ENCODE results near the gene CSE1L. TPM values are rescaled to one million over a fixed set of nuclear protein-coding genes. Genes with fewer than 3 reads are reported as not detected.

The CSE1L gene
- total and polyA plus RNA-seq, 8 donors, result 41.5 to 87.9 (median 75.8) TPM

- no peaks in the 10 kb centered on the region for H3K27me3 ChIP-seq
- no peak overlapping the region for H3K27ac ChIP-seq
- no peaks in the 10 kb centered on the region for H3K4me1 ChIP-seq
- intact Hi-C loops (cut with DNase I), result no loop called here
- TF ChIP-seq CTCF (IDR thresholded peaks at IDR 0.05), result no peak
- no peaks in the 10 kb centered on the region for H3K9me3 ChIP-seq
- no peak overlapping the region for H3K4me3 ChIP-seq
- ATAC-seq (no peak), DNase-seq (no peak)
- H3K36me3 ChIP-seq, result peaks cover 0 to 66% of the 10 kb centered on the region in 2 donors
Measured at GRCh38 chr20:49110767-49111694, 64.9 kb downstream of the CSE1L start.

GRCh38 chr20:49112596-49113274 is 66.6 kb downstream of the CSE1L start:
- Histone ChIP-seq H3K4me1 (no peaks in the 10 kb centered on the region), H3K27me3 (no peaks in the 10 kb centered on the region), H3K9me3 (no peaks in the 10 kb centered on the region), H3K36me3 (peaks cover 0 to 80% of the 10 kb centered on the region in 2 donors), H3K4me3 (no peak overlapping the region), H3K27ac (no peak overlapping the region)
- TF ChIP-seq CTCF (IDR thresholded peaks at IDR 0.05), result no peak
- no peak for DNase-seq
- intact Hi-C loops (cut with DNase I), result no loop called here
- ATAC-seq, result no peak

GRCh38 chr20:49115564-49115963 is 69.5 kb downstream of the CSE1L start:
- no peak for DNase-seq
- H3K27me3 ChIP-seq, result no peaks in the 10 kb centered on the region
- H3K4me1 ChIP-seq, result no peaks in the 10 kb centered on the region
- TF ChIP-seq CTCF (IDR thresholded peaks at IDR 0.05), result no peak
- ATAC-seq, result no peak
- no peak overlapping the region for H3K4me3 ChIP-seq
- H3K36me3 ChIP-seq, result peaks cover 0 to 98% of the 10 kb centered on the region in 2 donors
- H3K27ac ChIP-seq, result no peak overlapping the region
- no peaks in the 10 kb centered on the region for H3K9me3 ChIP-seq
- intact Hi-C loops (cut with DNase I), result no loop called here

GRCh38 chr20:49118307-49118706 is 72.2 kb downstream of the CSE1L start:
- no peak for TF ChIP-seq CTCF (IDR thresholded peaks at IDR 0.05)
- intact Hi-C loops (cut with DNase I), result no loop called here
- no peak overlapping the region for H3K4me3 ChIP-seq
- no peaks in the 10 kb centered on the region for H3K9me3 ChIP-seq
- H3K27me3 ChIP-seq, result no peaks in the 10 kb centered on the region
- DNase-seq, result no peak
- no peak for ATAC-seq
- no peak overlapping the region for H3K27ac ChIP-seq
- no peaks in the 10 kb centered on the region for H3K4me1 ChIP-seq
- H3K36me3 ChIP-seq, result peaks cover 0 to 98% of the 10 kb centered on the region in 2 donors

GRCh38 chr20:49119988-49120387 is 73.9 kb downstream of the CSE1L start:
- DNase-seq, result no peak
- H3K27ac ChIP-seq, result no peak overlapping the region
- TF ChIP-seq CTCF (IDR thresholded peaks at IDR 0.05), result no peak
- ATAC-seq, result no peak
- H3K9me3 ChIP-seq, result no peaks in the 10 kb centered on the region
- no peak overlapping the region for H3K4me3 ChIP-seq
- H3K36me3 ChIP-seq, result peaks cover 0 to 96% of the 10 kb centered on the region in 2 donors
- intact Hi-C loops (cut with DNase I), result no loop called here
- no peaks in the 10 kb centered on the region for H3K4me1 ChIP-seq
- H3K27me3 ChIP-seq, result no peaks in the 10 kb centered on the region
